GM21390 (cell line): ENCODE data around the gene FCHSD2.
"Not testable (repeated sequence)": the region's sequence is repeated elsewhere in the genome, so short reads cannot be mapped to it uniquely, and the experiment has no call there.

Experiments
- ATAC-seq: cut with Tn5 transposase; IDR thresholded peaks from one replicate; pipeline ENCODE4 v1.9.1; 2021; ENCODE audit not compliant: unreplicated experiment

The FCHSD2 gene

DNA sequence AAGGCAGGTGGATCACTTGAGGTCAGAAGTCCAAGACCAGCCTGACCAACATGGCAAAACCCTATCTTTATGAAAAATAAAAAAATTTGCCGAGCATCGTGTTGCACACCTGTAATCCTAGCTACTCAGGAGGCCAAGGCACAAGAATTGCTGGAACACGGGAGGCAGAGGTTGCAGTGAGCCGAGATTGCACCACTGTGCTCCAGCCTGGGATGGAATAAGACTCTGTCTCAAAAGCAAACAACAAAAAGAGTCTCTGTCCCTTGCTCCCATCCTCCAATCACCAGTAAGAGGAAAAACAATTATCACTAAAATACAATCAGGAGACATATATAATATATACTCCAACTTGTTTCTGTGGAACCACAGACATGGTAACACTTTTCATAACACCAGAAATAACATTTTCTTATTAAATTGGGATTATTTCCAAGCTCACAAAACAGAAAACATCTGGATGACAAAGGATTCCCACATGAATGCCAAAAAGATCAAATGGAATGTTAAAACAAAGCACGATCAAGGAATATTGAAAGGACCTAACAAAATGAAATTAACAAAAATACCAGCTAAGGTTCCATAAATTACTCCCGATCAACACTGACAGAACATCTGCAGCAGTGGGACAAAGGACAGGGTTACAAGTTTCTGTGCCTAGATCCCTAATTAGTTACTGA lies 15.2 kb downstream of the FCHSD2 start:
- no peak for ATAC-seq

DNA sequence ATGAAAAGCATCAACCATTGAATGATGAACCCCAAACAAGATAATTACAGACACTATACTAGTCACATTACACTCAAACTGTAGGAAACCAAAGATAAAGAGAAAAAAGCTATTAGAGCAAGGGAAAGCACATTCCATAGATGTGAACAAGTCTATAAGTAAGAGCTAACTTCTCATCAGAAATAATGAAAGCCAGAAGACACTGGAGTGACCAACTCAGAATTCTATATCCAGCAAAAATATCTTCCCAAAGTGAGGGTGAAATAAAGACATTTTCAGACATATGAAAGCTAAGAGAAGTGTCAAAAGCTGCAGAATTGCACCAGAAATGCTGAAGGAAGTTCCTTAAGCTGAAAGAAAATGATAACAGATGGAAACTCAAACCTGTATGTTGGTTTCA lies 17.3 kb downstream of the FCHSD2 start:
- no peak for ATAC-seq

DNA sequence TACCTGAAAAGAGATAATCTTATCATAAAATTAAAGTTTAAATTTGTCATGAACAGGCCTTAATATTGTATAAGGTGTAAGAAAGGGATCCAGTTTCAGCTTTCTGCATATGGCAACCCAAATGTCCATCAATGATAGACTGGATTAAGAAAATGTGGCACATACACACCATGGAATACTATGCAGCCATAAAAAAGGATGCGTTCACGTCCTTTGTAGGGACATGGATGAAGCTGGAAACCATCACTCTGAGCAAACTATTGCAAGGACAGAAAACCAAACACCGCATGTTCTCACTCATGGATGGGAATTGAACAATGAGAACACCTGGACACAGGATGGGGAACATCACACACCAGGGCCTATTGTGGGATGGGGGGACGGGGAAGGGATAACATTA lies 18.2 kb downstream of the FCHSD2 start:
- ATAC-seq: not testable (repeated sequence)

DNA sequence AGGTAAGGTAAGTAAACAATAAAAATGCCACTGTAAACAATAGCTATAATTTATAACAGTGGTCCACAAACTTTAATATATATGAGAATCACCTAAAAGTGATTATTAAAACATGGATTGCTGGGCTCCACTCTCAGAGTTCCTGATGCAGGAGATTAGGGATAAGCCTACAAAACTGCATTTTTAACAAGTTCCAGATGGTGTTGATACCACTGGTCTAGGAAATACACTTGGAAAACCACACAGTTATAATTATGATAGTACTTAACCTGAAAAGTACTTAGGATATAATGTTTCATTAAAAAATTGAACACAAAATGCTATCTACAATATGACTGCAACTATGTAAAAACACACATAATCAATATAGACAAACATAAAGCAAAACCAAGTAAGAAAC lies 20.4 kb downstream of the FCHSD2 start:
- no peak for ATAC-seq

DNA sequence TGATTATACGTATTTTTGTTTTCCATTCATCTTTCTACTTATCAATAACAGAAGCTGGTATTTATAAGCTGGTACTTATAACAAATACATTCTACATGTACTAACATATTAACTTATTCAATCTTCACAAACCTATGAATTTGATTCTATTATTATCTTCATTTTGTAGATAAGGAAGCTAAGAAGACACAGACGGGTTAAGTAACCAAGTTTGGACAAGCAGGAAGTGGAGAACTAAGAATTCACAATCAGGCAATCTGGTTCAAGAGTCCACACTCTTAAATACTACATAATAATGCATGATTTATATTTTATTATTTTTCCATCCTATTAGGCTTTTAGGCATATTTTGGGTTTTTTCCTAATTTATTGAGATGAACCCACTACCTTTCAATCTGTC lies 25.0 kb downstream of the FCHSD2 start:
- ATAC-seq: no peak

DNA sequence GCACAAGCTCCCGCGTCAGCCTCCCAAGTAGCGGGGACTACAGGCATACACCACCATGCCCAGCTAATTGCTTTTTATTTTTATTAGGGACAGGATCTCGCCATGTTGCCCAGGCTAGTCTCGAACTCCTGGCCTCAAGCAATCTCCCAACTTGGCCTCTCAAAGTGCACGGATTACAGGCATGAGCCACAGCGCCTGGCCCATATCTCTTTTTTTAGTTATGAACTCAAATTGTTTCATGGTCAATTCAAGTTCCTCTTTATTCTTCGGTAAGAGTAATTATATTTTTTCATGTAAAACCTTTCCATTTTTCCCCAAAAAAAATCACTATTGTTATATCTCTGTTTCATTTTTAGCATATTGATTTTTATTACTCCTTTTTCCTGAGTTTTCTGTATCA lies 25.5 kb downstream of the FCHSD2 start:
- no peak for ATAC-seq

DNA sequence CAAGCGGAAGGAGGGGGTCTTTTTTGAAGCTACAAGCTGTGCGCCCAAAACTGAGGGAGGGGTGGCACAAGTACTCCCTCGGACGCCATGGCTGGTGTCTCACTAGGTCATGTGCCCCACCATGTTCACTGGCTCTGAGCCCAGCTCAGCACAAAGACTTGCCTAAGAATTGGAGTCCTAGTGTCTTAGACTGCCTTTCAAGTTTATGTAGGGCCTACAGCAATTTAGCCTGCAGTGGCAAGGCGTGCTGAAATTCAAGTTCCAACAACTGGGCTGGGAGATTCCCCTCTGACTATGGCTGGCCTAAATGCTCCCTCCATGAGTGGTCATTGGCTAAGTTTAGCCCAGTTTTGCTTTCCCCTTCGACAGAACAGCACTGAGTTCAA lies 27.3 kb downstream of the FCHSD2 start:
- no peak for ATAC-seq

DNA sequence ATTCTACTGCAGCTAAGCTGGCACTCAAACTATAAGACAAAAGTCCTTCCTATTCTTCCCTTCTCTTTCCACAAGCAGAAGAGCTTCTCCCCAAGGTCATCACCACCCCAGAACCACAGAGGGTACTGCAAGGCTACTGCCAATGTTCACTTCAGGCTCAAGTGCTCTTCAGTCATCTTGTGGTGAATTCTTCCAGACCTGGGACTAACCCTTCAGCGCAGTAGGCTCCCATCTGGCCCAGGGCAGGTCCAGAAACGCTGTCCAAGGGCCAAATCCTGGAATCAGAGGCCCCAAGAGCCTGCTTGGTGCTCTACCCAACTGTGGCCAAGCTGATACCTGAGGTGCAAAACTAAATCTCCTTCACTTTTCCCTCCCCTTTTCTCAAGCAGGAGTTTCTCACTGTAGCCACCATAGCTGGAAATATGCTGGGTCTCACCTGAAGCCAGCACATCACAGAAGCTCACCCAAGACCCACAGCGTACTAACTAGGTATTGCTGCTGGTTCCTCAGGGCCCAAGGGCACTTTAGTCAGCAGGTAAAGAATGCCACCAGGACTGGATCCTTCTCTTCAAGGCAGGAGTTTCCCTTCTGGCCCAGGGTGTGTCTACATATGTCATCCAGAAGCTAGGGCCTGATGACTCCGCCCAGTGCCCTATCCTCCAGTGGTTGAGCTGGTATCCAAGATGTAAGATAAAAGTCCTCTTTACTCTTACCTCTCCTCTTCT lies 27.8 kb downstream of the FCHSD2 start:
- ATAC-seq: no peak

DNA sequence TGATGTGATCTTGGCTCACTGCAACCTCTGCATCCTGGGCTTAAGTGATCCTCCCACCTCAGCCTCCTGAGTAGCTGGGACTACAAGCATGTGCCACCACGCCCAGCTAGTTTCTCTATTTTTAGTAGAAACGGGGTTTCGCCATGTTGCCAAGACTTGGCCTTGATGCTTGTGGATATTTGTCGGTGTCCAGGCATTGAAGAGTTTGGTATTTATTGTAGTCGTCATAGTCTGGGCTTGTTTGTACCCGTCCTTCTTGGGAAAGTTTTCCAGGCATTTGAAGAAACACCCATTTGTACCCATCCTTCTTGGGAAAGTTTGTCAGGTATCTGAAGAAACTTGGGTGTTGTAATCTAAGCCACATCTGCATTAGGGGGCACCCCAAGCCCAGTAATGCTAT lies 28.7 kb downstream of the FCHSD2 start:
- no peak for ATAC-seq

DNA sequence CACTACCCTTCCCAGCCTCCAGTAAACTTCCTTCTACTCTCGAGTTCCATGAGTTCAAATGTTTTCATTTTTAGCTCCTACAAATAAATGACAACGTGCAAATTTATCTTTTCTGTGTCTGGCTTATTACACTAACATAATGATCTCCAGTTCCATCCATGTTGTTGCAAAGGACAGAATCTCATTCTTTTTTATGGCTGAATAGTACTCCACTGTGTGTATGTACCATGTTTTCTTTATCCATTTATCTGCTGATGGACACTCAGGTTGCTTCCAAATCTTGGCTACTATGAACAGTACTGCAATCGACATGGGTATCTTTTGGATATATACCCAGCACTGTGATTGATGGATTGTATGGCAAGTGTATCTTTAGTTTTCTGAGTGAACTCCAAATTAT lies 34.5 kb downstream of the FCHSD2 start:
- ATAC-seq: no peak

DNA sequence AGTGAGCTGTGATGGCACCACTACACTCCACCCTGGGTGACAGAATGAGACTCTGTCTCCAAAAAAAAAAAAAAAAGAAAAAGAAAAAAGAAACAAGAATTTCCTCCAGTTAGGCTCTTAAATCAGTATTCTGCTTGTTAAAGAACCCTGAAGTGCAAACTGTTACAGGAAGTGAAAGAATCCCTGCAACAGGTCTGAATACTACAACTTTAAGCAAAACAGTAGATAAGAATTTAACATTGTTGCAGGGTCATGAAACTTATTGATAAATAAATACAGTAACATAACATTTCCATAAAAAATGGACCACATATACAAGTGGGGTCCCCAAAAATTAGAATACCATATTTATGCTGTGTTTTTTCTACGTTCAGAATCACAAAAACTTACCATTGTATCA lies 35.8 kb downstream of the FCHSD2 start:
- no peak for ATAC-seq

DNA sequence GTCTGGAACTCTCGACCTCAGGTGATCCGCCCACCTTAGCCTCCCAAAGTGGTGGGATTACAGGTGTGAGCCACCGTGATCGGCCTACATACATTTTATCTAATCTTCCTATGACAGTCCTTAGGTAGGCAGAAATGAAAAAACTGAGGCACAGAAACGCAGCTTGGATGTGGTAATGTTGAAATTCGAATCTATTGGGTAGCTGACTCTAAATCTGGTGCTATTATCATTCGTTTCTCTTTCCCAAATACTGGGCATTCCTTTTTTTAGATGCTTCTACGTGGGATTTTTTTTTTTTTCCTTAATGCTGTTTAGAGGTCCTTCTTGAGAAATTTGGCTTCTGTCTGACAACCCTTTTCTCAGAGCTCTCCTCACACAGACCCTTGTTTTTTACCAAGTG lies 41.5 kb downstream of the FCHSD2 start:
- ATAC-seq: no peak

DNA sequence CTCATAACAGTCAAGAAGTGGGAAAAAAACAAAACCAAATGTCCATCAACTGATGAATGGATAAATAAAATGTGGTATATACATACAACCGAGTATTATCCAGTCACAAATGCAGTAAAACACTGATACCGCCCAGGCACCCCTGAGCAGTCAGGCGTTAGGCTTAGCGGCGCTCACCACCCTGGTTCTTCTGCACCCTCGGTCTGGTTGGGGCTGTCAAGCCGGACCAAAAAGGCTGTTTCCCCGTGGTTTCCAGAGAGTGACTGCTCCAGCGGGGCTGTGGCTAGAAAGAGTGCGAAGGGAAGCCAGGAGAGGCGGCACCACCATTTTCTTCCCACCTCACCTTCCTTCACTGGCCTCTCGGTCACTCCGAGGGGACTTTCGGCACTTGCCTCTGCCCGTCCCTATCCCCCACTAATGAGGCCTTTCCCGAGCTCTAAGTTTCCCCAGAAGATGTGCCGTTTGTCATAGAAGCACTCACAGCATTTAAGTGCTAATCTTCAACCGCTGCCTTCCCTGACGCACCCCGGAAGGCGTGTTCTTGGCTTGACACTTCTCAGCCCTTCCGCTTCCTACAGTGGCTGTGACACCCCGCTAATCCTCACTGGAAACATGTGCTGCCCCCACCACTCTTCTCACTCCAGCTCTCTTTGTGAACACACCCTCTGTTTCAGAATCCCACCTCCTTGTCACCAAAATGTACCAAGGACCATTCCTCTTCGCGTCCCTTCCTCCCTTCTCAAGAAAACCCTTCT lies 42.4 kb downstream of the FCHSD2 start:
- no peak for ATAC-seq

DNA sequence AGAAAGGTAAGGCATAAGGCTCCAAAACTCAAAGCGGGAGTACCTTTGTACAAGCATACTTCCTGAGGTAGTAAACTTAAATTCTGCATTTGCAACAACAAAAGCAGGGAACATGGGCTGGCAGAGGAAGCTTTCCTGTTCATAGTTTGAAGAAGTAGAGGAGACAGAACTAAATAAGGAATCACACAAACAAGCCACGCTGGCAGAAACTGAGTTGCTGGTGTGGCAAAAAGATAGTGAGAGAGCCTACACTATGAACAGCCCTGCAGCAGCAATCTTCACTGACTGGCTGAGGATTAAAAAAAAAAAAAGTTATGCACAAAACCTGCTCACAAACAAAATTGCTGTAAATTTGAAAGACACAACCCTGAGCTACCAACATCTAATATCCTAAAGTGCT lies 46.5 kb downstream of the FCHSD2 start:
- ATAC-seq: no peak

DNA sequence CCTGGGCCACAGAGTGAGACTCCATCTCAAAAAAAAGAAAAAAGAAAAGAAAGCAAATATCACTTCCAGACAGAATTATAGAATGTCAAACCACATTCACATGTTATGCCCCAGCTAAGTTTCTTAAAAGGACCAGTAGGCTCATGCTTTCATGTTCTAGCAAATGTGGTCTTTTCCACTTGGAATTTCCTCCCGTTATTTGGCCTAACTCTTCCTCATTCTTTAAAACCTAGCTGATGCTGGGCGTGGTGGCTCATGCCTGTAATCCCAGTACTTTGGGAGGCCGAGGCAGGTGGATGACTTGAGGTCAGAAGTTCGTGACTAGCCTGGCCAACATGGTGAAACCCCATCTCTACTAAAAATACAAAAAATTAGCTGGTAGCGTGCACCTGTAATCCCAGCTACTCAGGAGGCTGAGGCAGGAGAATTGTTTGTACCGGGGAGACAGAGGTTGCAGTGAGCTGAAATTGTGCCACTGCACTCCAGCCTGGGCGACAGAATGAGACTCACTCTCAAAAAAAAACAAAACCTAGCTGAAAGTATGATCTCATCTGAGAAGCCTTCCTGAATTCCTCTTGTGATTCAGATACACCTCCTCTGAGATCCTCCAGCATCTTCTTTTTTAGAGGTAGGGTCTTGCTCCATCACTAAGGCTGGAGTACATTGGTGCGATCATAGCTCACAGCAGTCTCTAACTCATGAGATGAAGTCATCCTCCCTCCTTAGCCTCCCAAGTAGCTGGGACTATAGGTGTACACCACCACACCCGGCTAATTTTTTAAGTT lies 50.4 kb downstream of the FCHSD2 start:
- no peak for ATAC-seq

DNA sequence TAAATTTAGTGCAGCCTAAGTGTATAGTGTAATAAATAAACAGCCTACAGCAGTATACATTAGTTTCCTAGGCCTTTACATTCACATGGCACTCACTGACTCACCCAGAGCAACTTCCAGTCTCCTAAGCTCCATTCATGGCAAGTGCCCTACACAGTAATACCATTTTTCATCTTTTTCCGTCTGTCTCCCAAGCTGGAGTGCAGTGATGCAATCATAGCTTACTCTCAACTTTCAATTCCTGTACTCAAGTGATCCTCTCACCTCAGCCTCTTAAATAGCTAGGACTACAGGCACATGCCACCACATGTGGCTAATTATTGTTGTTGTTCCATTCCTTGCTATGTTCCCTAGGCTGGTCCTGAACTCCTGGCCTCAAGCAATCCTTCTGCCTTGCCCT lies 54.4 kb downstream of the FCHSD2 start:
- ATAC-seq: no peak

DNA sequence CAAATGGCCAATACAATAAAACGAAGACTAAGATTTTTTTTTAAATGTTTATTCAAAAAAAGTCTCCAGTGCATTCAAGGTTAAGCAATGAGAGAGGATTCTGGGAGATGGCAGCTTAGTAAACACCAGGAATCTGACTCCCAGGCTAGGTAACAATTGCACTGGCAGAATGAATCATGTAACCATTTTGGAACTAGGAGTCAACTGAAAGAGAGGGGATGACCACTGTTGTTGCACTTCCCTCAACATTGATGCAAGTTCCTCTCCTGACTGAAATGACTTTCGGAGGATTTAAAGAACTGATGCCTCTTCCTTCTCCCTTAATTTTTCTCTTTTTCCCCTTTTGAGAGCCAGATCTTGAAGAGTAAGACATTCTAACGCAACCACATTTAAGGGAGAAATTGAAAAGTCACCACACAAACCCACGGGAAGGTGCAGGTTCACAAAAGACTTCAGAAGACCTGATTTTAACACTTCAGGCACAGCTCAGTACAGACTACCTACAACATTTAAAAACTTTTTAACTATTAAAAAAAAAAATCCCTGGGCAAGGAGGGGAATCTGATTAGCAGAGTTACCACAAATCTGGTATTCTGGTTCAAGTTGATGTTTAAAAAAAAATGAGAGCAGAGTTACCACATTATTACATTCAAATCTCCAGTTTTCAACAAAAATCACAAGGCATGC lies 56.8 kb downstream of the FCHSD2 start:
- ATAC-seq: no peak

DNA sequence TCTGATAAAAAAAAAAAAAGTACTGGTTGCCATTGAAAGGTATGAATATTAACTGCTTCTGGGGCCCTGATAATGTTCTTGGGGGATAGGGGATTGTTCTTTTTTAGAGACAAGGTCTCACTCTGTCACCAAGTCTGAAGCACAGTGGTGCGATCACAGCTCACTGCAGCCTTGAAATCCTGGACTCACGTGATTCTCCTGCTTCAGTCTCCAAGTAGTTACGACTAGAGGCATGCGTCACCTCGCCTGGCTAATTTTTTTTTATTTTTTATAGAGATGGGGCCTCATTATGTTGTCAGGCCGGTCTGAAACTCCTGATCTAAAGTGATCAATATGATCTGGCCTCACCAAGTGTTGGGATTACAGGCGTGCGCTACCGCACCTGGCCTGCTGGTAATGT lies 63.5 kb downstream of the FCHSD2 start:
- ATAC-seq: no peak

DNA sequence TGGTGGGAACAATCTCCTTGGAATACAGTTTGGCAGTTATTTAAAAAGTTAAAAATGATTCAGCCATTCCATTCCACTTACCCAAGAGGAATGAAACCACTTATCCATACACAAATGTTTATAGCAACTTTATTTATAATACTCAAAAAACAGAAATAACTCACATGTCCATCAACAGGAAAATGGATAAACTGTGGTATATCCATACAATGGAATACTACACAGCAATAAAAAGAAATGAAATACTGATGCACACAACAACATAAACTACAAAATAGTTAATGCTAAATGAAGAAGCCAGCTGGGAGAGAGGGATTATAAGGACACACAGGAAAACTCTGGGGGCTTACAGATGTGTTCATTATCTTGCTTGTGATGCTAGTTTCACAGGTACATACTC lies 64.7 kb downstream of the FCHSD2 start:
- no peak for ATAC-seq

DNA sequence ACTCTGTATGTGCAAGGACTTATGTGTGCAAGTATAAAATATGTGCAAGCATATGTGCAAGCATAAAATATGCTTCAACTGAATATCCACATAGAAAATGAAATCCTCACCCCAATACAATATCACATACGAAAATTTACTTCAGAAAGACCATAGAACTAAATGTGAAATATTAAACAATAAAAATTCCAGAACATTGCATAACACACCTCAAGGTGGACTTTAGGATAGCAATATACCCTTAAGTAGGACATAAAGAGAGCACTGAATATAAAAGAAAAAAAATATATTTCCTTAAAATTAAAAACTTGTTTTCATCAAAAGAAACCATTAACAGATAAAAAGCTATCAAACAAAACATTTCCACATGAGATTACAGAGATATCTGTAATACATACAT lies 67.8 kb downstream of the FCHSD2 start:
- ATAC-seq: no peak

DNA sequence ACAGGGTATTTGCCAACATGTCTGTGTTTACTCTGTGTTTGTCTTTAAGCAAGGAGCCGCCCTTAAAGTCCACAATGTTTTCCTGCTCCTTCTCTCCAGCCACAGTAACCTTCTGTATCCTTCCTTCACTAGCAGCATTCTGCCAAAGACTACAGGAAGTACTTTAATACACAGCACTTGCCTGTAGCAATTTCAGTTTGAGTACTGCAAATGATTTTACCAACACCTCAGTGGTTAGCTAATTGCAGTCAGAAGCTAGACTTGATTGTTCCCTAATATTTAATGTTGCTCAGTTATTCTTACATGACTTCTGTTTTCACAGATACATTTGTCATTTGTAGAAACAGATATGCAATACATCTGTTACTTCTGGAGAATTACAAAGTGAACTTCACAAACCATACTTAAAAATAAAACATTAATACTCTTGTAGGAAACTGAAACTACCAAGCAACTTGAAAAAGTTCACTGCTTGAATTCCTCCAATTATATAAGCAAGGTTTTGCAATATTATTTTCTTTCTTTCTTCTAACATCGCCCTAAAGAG lies 69.1 kb downstream of the FCHSD2 start:
- peak; percentile 74 for ATAC-seq
